GM23338 (cell line): ENCODE measurements around the gene CD19. TPM values are rescaled to one million over a fixed set of nuclear protein-coding genes. Genes with fewer than 3 reads are reported as not detected.

Source experiments
- ATAC-seq: fragments of 200-7000 bp; cut with Tn5 transposase; 3 replicates; pipeline ENCODE4 v1.9.1; 2020
- DNase-seq: peaks from one replicate; pipeline ENCODE4 v3.0.0-alpha.2; 2015; ENCODE audit warnings: low spot score
- H2AFZ ChIP-seq: fragments of 200-600 bp; sonication (generic); 2 replicates; pipeline ENCODE4 v1.8.0; 2016; ENCODE audit warnings: antibody characterized with exemption, mild to moderate bottlenecking, moderate library complexity
- H3F3A ChIP-seq: fragments of 200-600 bp; sonication (generic); replicated peaks from 2 replicates; pipeline ENCODE4 v1.8.0; 2017; ENCODE audit warnings: antibody characterized with exemption, mixed run types, low read depth
- H3K27ac ChIP-seq: fragments of 200-600 bp; sonication (generic); 2 replicates; pipeline ENCODE4 v1.6.1; 2016; ENCODE audit warnings: low read depth
- H3K27me3 ChIP-seq: fragments of 200-600 bp; sonication (generic); 2 replicates; pipeline ENCODE4 v1.8.0; 2016; ENCODE audit warnings: mild to moderate bottlenecking, mixed run types, moderate library complexity; ENCODE audit not compliant: insufficient read depth
- H3K36me3 ChIP-seq: fragments of 200-600 bp; sonication (generic); 2 replicates; pipeline ENCODE4 v1.8.0; 2016; ENCODE audit warnings: mild to moderate bottlenecking; ENCODE audit not compliant: insufficient read depth
- H3K4me1 ChIP-seq: fragments of 200-600 bp; sonication (generic); 2 replicates; pipeline ENCODE4 v1.8.0; 2016; ENCODE audit warnings: mild to moderate bottlenecking, moderate library complexity; ENCODE audit not compliant: insufficient read depth
- H3K4me2 ChIP-seq: fragments of 200-600 bp; sonication (generic); 2 replicates; pipeline ENCODE4 v1.7.1; 2017; ENCODE audit warnings: mixed run types
- H3K4me3 ChIP-seq: fragments of 200-600 bp; sonication (generic); 2 replicates; pipeline ENCODE4 v1.6.1; 2016; ENCODE audit warnings: mixed run types
- H3K79me2 ChIP-seq: fragments of 200-600 bp; sonication (generic); replicated peaks from 2 replicates; pipeline ENCODE4 v1.8.0; 2017; ENCODE audit warnings: mild to moderate bottlenecking; ENCODE audit not compliant: insufficient read depth
- H3K9me2 ChIP-seq: fragments of 200-600 bp; sonication (generic); 2 replicates; pipeline ENCODE4 v1.8.0; 2017; ENCODE audit not compliant: insufficient read depth
- H4K20me1 ChIP-seq: fragments of 200-600 bp; sonication (generic); replicated peaks from 2 replicates; pipeline ENCODE4 v1.8.0; 2017; ENCODE audit warnings: mild to moderate bottlenecking; ENCODE audit not compliant: insufficient read depth
- H3K27ac Mint-ChIP-seq: 2 replicates; pipeline ENCODE4 v1.8.0; 2020; ENCODE audit warnings: inconsistent platforms, mild to moderate bottlenecking, moderate library complexity, mixed read lengths
- H3K27me3 Mint-ChIP-seq: 3 replicates; pipeline ENCODE4 v1.8.0; 2022; ENCODE audit warnings: low read depth, mild to moderate bottlenecking, moderate library complexity, mixed read lengths, inconsistent platforms; ENCODE audit not compliant: insufficient read depth, poor library complexity
- H3K36me3 Mint-ChIP-seq: 3 replicates; pipeline ENCODE4 v1.8.0; 2021; ENCODE audit warnings: low read depth, mild to moderate bottlenecking, inconsistent platforms, moderate library complexity, mixed read lengths
- H3K4me1 Mint-ChIP-seq: 3 replicates; pipeline ENCODE4 v1.8.0; 2020; ENCODE audit warnings: mild to moderate bottlenecking, inconsistent platforms, mixed read lengths
- H3K4me3 Mint-ChIP-seq: 3 replicates; pipeline ENCODE4 v1.8.0; 2021; ENCODE audit warnings: moderate library complexity, mild to moderate bottlenecking, inconsistent platforms, mixed read lengths
- H3K9me3 Mint-ChIP-seq: 3 replicates; pipeline ENCODE4 v1.8.0; 2020; ENCODE audit warnings: moderate library complexity, mild to moderate bottlenecking, inconsistent platforms, mixed read lengths
- ETS1 ChIP-seq: IDR thresholded peaks from 2 replicates; pipeline ENCODE4 v1.6.1; 2016; ENCODE audit warnings: antibody characterized with exemption
- EZH2phosphoT487 ChIP-seq: fragments of 200-600 bp; sonication (generic); IDR thresholded peaks from one replicate; pipeline ENCODE4 v1.8.1; 2018; ENCODE audit warnings: antibody characterized with exemption; ENCODE audit not compliant: unreplicated experiment
- POLR2AphosphoS5 ChIP-seq: IDR thresholded peaks from 2 replicates; pipeline ENCODE4 v1.6.1; 2016; ENCODE audit warnings: antibody characterized with exemption, low read depth
- ZNF331 ChIP-seq: fragments of 250-450 bp; sonication (Bioruptor Pico); IDR thresholded peaks from 2 replicates; pipeline ENCODE4 v1.5.0; 2020; ENCODE audit warnings: low read depth, mild to moderate bottlenecking, moderate library complexity
- polyA plus RNA-seq: library from polyadenylated mRNA; unstranded; fragments of >200 nt; fragmentation: Nextera tagmentation; extraction: Ambion mirVana; gene quantifications from 2 replicates; pipeline ENCODE4 v1.2.1, GENCODE V29; 2016
- total RNA-seq: library from RNA; depleted of rRNA; stranded (reverse); fragments of >200 nt; shearing (Covaris generic); gene quantifications from 2 replicates; pipeline ENCODE4 v1.2.3, GENCODE V29; 2014
- TF ChIP-seq, protein P1 (sequence below): fragments of 250-450 bp; sonication (Bioruptor Pico); IDR thresholded peaks from 2 replicates; pipeline ENCODE4 v1.5.0; 2020; ENCODE audit warnings: mild to moderate bottlenecking, moderate library complexity
- TF ChIP-seq, protein P2 (sequence below): IDR thresholded peaks from one replicate; pipeline ENCODE4 v1.6.1; 2018; ENCODE audit warnings: antibody characterized with exemption; ENCODE audit not compliant: unreplicated experiment

Gene CD19
- total and polyA plus RNA-seq, 2 experiments from 2014 or later = 0.83 to 1.9 TPM

DNA sequence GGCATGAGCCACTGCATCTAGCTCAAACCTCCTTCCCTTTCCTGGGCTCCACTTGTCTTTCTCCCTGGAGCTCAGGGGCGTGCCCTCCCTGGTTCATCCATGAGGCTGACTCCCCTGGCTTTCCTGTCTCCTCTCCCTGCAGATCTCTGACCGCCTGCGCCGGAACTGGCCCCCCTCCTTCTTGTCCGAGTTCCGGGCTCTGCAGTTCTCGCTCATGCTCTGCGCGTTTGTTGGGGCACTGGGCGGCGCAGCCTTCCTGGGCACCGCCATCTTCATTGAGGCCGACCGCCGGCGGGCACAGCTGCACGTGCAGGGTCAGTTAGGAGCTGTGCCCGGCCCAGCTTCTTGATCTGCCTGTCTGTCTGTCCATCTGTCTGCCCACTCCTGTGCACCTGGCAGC, 51.9 kb downstream of the CD19 start (continued):
- TF ChIP-seq, protein P1, sequence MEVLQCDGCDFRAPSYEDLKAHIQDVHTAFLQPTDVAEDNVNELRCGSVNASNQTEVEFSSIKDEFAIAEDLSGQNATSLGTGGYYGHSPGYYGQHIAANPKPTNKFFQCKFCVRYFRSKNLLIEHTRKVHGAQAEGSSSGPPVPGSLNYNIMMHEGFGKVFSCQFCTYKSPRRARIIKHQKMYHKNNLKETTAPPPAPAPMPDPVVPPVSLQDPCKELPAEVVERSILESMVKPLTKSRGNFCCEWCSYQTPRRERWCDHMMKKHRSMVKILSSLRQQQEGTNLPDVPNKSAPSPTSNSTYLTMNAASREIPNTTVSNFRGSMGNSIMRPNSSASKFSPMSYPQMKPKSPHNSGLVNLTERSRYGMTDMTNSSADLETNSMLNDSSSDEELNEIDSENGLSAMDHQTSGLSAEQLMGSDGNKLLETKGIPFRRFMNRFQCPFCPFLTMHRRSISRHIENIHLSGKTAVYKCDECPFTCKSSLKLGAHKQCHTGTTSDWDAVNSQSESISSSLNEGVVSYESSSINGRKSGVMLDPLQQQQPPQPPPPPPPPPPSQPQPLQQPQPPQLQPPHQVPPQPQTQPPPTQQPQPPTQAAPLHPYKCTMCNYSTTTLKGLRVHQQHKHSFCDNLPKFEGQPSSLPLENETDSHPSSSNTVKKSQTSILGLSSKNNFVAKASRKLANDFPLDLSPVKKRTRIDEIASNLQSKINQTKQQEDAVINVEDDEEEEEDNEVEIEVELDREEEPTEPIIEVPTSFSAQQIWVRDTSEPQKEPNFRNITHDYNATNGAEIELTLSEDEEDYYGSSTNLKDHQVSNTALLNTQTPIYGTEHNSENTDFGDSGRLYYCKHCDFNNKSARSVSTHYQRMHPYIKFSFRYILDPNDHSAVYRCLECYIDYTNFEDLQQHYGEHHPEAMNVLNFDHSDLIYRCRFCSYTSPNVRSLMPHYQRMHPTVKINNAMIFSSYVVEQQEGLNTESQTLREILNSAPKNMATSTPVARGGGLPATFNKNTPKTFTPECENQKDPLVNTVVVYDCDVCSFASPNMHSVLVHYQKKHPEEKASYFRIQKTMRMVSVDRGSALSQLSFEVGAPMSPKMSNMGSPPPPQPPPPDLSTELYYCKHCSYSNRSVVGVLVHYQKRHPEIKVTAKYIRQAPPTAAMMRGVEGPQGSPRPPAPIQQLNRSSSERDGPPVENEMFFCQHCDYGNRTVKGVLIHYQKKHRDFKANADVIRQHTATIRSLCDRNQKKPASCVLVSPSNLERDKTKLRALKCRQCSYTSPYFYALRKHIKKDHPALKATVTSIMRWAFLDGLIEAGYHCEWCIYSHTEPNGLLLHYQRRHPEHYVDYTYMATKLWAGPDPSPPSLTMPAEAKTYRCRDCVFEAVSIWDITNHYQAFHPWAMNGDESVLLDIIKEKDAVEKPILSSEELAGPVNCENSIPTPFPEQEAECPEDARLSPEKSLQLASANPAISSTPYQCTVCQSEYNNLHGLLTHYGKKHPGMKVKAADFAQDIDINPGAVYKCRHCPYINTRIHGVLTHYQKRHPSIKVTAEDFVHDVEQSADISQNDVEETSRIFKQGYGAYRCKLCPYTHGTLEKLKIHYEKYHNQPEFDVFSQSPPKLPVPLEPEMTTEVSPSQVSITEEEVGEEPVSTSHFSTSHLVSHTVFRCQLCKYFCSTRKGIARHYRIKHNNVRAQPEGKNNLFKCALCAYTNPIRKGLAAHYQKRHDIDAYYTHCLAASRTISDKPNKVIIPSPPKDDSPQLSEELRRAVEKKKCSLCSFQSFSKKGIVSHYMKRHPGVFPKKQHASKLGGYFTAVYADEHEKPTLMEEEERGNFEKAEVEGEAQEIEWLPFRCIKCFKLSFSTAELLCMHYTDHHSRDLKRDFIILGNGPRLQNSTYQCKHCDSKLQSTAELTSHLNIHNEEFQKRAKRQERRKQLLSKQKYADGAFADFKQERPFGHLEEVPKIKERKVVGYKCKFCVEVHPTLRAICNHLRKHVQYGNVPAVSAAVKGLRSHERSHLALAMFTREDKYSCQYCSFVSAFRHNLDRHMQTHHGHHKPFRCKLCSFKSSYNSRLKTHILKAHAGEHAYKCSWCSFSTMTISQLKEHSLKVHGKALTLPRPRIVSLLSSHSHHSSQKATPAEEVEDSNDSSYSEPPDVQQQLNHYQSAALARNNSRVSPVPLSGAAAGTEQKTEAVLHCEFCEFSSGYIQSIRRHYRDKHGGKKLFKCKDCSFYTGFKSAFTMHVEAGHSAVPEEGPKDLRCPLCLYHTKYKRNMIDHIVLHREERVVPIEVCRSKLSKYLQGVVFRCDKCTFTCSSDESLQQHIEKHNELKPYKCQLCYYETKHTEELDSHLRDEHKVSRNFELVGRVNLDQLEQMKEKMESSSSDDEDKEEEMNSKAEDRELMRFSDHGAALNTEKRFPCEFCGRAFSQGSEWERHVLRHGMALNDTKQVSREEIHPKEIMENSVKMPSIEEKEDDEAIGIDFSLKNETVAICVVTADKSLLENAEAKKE (CRISPR knock-in tag) = no peak
- no peak for TF ChIP-seq POLR2AphosphoS5
- no peak for TF ChIP-seq ZNF331 (CRISPR knock-in tag)
- TF ChIP-seq, protein P2, sequence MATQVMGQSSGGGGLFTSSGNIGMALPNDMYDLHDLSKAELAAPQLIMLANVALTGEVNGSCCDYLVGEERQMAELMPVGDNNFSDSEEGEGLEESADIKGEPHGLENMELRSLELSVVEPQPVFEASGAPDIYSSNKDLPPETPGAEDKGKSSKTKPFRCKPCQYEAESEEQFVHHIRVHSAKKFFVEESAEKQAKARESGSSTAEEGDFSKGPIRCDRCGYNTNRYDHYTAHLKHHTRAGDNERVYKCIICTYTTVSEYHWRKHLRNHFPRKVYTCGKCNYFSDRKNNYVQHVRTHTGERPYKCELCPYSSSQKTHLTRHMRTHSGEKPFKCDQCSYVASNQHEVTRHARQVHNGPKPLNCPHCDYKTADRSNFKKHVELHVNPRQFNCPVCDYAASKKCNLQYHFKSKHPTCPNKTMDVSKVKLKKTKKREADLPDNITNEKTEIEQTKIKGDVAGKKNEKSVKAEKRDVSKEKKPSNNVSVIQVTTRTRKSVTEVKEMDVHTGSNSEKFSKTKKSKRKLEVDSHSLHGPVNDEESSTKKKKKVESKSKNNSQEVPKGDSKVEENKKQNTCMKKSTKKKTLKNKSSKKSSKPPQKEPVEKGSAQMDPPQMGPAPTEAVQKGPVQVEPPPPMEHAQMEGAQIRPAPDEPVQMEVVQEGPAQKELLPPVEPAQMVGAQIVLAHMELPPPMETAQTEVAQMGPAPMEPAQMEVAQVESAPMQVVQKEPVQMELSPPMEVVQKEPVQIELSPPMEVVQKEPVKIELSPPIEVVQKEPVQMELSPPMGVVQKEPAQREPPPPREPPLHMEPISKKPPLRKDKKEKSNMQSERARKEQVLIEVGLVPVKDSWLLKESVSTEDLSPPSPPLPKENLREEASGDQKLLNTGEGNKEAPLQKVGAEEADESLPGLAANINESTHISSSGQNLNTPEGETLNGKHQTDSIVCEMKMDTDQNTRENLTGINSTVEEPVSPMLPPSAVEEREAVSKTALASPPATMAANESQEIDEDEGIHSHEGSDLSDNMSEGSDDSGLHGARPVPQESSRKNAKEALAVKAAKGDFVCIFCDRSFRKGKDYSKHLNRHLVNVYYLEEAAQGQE = no peak
- no peak for TF ChIP-seq EZH2phosphoT487

DNA sequence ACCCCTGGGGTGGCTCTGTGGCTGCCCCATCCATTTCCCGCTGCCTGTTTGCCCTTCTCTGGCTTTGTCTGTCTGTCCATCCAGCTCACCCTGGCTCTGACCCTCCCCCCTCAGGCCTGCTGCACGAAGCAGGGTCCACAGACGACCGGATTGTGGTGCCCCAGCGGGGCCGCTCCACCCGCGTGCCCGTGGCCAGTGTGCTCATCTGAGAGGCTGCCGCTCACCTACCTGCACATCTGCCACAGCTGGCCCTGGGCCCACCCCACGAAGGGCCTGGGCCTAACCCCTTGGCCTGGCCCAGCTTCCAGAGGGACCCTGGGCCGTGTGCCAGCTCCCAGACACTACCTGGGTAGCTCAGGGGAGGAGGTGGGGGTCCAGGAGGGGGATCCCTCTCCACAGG, 52.3 kb downstream of the CD19 start:
- no peak for DNase-seq
- ATAC-seq = no peak
- peaks cover 46% of the 10 kb centered on the region for H3K36me3 Mint-ChIP-seq

More for the DNA sequence above, 52.3 kb downstream of the CD19 start:
- Histone ChIP-seq H3K79me2 (no peaks in the 10 kb centered on the region), H3K4me1 (no peaks in the 10 kb centered on the region), H3K4me2 (no peak overlapping the region), H2AFZ (no peak overlapping the region), H3K36me3 (0 out of 2 replicates have a peak, but pooled peaks cover 4% of the 10 kb centered on the region), H3K4me3 (no peak overlapping the region), H3K27ac (no peak overlapping the region), H3K27me3 (no peaks in the 10 kb centered on the region), H4K20me1 (no peaks in the 10 kb centered on the region), H3K9me2 (no peaks in the 10 kb centered on the region), H3F3A (no peaks in the 10 kb centered on the region)
- Mint-ChIP-seq H3K9me3 (peaks cover 5% of the 10 kb centered on the region), H3K27me3 (peaks cover 15% of the 10 kb centered on the region), H3K4me3 (no peak overlapping the region), H3K4me1 (no peaks in the 10 kb centered on the region), H3K27ac (no peak overlapping the region)
- TF ChIP-seq POLR2AphosphoS5 (no peak), EZH2phosphoT487 (no peak), ZNF331 (CRISPR knock-in tag) (no peak), ETS1 (no peak)
